DOHH2 (cell line): ENCODE data around the gene TMEM30A.

Experiments used
- EZH2phosphoT487 ChIP-seq: fragments of 200-600 bp; sonication (generic); IDR thresholded peaks from 2 replicates; pipeline ENCODE4 v1.6.1; 2017; ENCODE audit warnings: borderline replicate concordance, mild to moderate bottlenecking, antibody characterized with exemption, low read length, moderate library complexity, mixed read lengths
- TF ChIP-seq, protein P1 (sequence below): fragments of 200-600 bp; sonication (generic); IDR thresholded peaks from one replicate; pipeline ENCODE4 v1.5.1; 2014; ENCODE audit warnings: antibody characterized with exemption, mild to moderate bottlenecking, low read depth, low read length; ENCODE audit not compliant: poor library complexity, severe bottlenecking

DNA sequence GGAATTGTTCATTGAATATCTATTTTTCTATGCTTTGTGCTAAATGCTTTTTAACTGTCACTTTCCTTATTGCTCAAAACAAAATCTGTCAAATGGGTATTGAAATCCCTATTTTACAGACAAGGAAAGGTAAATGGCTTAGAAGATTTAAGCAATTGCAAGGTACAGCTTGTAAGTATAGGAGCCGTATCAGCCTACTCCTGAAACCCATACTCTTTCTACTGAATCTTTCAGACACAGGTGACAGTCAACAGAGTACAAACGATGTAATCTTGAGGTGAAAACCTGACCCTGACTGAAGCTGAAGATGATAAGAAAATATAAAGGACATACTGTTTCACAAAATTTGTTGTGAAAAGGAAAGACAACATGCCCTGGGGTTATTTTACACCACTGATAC lies 34.0 kb downstream of the TMEM30A start:
- TF ChIP-seq, protein P1, sequence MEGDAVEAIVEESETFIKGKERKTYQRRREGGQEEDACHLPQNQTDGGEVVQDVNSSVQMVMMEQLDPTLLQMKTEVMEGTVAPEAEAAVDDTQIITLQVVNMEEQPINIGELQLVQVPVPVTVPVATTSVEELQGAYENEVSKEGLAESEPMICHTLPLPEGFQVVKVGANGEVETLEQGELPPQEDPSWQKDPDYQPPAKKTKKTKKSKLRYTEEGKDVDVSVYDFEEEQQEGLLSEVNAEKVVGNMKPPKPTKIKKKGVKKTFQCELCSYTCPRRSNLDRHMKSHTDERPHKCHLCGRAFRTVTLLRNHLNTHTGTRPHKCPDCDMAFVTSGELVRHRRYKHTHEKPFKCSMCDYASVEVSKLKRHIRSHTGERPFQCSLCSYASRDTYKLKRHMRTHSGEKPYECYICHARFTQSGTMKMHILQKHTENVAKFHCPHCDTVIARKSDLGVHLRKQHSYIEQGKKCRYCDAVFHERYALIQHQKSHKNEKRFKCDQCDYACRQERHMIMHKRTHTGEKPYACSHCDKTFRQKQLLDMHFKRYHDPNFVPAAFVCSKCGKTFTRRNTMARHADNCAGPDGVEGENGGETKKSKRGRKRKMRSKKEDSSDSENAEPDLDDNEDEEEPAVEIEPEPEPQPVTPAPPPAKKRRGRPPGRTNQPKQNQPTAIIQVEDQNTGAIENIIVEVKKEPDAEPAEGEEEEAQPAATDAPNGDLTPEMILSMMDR: no peak
- no peak for TF ChIP-seq EZH2phosphoT487
